GM21423 (cell line): ENCODE results near the gene PAX2.

Experiments used
- ATAC-seq: cut with Tn5 transposase; IDR thresholded peaks from one replicate; pipeline ENCODE4 v1.9.1; 2021; ENCODE audit warnings: mild to moderate bottlenecking, moderate library complexity; ENCODE audit not compliant: unreplicated experiment

Gene PAX2

DNA sequence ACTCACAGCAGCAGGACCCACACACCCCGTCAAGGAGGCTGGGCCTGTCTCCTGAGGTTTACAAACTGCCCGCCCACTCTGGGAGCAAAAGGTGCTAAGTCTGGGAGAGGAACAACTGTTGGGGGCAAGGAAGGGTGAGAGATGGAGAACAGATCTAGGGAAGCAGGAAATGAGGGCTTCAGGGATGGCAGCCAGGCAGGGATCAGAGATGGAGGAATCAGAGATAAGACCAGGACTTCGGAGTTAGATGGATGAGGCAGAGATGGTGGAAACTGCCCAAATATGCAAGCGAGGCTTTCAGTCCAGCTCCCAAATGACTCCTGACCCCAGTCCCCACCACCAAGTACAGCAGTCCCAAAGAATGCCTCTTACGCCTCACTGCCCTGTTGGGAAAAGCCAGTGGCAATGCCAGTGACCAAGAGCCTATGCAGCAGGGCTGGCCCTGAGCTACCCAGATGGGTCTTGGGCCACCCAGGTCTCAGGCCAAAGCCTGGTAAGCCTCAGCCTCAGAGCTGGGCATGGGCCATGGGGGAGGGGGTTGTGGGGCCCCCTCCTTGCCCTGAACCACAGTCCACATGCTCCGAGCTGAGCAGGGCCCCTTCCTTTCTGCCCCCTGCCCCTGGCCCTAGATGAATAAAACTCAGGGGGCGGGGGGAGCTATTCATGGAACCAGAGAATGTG is 127.9 kb downstream of the PAX2 start:
- no peak for ATAC-seq

DNA sequence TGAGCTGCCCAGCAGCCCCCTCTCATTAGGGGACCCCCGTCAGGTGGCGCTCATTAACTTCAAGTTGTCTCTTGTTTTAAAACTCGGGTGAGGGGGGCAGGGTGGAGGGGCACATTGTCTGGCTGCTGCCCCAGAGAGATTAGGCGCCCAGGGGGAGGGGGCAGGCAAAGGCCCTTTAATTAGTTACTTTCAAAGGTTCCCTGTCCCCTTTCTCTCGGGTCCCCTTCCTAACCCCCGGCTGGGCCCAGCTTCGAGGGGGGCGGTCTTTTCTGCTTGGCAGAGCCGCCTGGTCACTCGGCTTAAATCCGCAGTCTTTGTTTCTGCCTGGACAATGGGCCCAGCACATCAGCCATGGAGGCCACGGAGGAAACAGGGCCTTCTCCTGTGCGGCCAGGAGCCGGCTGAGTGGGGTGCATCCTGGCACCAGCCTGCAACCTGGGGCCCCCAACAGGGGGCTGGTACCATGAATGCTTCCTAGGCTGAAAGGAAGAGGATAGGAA is 128.5 kb downstream of the PAX2 start:
- ATAC-seq: no peak

DNA sequence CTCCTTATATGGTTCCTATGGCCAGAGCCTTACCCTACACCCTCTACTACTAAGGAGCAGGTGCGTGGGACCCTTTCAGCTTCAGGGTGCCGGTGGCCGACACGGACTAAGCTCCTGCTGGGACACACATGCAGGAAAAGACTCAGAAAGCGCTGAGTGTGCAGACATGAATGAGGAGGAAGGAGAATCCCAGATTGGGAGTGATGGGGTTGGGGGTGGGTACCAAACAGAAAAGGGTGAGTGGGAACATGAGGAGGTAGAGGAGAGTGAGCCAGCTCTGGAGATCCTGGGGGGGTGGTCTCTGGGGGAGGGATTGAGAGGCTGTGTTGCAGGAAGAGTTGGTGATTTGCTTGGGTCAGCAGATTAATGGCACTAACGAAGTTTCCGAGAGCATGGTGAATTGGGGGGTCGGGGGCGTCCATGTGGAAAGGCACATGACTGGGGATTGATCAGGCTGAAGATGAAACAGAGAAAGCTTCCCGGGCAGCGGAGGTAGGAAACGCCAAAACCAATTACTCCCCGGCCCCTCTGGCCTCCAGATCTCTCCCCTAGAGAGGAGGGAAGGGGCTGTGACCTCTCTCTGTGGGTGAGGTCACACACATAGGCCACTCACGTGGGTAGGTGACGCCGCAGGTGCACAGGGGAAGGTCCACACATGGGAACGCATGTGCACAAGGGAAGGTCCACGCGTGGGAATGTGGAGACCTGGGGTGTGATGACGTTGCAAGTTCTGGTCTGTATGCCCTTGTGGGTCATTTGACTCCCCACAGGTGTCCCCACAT is 129.5 kb downstream of the PAX2 start:
- no peak for ATAC-seq

DNA sequence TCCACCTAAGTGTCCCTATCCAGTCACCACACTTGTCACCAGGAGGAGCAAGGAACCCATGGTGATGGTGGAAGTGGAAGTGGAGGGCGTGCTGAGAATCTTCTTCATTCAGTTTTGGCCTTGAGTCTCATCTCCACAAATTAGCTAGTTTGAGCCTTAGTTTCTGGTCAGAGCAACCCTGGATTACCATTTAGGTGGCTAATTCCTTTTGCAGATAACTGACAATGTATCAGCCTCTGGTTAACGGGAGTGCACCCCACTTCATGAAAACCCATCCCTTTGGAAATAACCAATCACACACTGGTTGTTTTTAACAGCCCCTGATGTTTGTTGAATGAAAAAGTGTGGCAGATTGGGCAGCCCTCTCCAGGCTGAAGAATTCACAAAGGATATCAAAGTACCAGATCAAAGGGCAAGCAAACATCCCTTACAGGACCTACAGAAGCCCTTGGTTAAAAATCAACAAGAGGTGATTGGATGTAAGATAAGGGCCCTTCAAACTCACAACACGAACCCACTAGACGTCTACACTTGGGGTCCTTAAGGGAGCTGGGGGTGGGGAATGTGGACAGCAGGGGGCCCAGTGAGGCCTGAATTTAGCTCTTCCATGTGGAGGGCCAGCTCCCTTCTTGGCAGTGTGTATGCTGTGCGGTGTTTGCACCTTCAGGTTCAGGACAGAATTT is 130.2 kb downstream of the PAX2 start:
- ATAC-seq: no peak

DNA sequence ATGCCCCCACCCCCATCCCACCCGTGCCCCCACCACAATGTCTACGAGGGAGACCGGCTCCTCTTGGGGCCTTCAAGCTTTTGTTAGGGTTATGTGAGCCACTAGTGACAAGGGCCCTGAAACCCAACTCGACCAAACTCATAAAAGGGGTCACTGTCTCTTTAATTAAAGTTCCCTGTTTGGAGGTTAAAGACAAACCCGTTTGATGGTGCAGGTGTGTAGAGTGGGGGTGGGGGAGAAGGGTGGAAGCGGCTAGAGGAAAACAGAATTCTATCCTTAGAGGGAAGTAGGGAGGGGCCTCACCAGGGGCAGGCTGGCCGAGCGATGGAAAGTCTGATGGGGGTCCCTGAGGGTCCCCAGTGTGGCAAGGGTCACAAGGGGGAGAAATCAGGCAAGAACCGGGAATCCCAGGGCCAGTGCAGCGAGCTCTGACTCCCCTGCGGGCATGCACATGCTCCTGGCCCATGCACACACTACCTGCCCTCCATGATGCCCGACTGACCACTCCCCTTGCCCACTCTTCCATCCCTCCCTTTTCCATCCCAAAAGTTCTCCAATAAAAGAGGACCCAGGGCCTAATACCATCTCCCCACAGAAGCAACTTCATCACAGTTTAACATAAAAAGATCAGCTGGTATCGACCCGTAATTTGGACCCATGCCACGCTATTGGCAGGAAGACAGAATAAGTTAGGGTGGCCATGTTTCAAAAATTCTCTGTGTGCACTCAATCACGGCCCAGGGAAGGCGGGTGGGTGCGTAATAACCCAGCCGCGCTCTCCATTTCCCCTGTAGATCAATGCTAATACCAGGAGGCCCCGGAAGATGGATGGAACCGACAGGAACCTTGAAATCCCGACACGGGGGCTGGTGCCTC is 131.4 kb downstream of the PAX2 start:
- ATAC-seq: no peak

DNA sequence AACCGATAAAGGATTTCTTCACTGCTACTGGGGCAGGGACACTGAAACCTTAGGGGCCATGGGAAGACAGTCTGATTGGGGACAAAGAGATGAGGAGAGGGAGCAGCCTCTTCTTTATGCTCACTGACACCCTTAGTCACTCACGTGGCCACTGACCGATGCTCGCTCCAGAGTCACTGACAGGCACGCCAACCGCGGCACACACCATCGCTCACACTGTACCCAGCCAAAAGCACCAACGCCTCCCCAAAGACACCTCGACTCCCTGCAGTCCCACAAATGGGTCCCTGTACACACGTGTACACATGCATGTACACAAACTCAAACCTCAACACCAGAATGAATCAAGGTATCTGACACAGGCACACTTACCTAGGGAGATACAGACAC is 132.1 kb downstream of the PAX2 start:
- no peak for ATAC-seq

DNA sequence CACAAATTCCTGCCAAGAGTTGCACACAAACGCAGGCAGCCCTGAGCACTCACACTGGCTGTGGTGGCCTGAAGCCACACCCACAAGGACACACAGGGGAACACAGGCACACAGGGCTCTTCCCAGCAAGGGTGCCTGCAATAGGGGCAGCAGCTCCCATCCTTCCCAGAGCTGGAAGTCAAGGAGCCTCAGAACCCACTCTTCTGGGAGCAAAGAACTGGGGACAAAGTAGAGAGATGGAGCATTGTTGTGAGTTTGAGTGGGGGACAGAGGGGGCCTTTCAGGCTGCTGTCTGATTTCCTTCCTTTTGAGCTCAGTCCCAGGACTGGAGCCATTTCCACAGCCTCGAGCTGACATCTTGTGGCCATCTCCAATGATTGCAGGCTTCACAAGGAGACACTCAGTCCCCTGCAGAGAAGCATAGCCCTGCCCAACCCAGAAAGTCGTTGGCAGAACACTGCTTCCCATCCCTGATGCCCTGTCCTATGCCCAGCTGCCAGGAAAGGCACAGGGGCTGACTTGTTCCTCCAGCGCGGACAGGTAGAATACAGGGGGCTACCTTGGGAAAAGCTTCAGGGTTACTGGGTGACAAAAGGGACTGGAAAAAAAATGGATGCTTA is 133.0 kb downstream of the PAX2 start:
- ATAC-seq: no peak
